IMR-90 (cell line): ENCODE data around the gene ANP32A. TPM values are rescaled to one million over a fixed set of nuclear protein-coding genes. Genes with fewer than 3 reads are reported as not detected.

ENCODE experiments used
- ATAC-seq: fragments of 200-7000 bp; cut with Tn5 transposase; 2 replicates; pipeline ENCODE4 v1.9.1; 2020; ENCODE audit warnings: low read depth, mild to moderate bottlenecking, moderate library complexity
- BruUV-seq: library from RNA; stranded (reverse); fragments of 400-500 nt; replicated peaks from 2 replicates; lab custom pipeline; 2021; lab: Mats Ljungman, UMichigan
- CTCF ChIA-PET: fragments of 300-600 bp; formaldehyde crosslinking; extraction: SDS; loops from one replicate; lab custom pipeline; 2021; ENCODE audit warnings: antibody characterized with exemption; lab: Yijun Ruan, JAX
- POLR2A ChIA-PET: fragments of 300-600 bp; sonication (Branson Sonifier 250); formaldehyde crosslinking; loops from one replicate; lab custom pipeline; 2022; ENCODE audit warnings: antibody characterized with exemption; ENCODE audit not compliant: unreplicated experiment; lab: Charles Lee
- DNase-seq: peaks from one replicate; pipeline ENCODE4 v3.0.0; 2013
- H2AFZ ChIP-seq: replicated peaks from 2 replicates; pipeline ENCODE3; 2013; ENCODE audit warnings: low read length, mild to moderate bottlenecking; ENCODE audit not compliant: poor library complexity
- H2AK5ac ChIP-seq: 2 replicates; pipeline ENCODE4 v1.6.1; 2013; ENCODE audit warnings: low read depth, low read length, inconsistent platforms
- H2AK9ac ChIP-seq: replicated peaks from 2 replicates; pipeline ENCODE3; 2013; ENCODE audit warnings: mild to moderate bottlenecking, low read depth, low read length, moderate library complexity; ENCODE audit not compliant: poor library complexity
- H2BK120ac ChIP-seq: 2 replicates; pipeline ENCODE4 v1.6.1; 2013; ENCODE audit warnings: low read depth, low read length, inconsistent platforms
- H2BK15ac ChIP-seq: 3 replicates; pipeline ENCODE4 v1.6.1; 2013; ENCODE audit warnings: low read depth, low read length, inconsistent platforms
- H2BK20ac ChIP-seq: 2 replicates; pipeline ENCODE4 v1.6.1; 2013; ENCODE audit warnings: low read depth, mild to moderate bottlenecking, inconsistent platforms, low read length, moderate library complexity
- H2BK5ac ChIP-seq: 2 replicates; pipeline ENCODE4 v1.6.1; 2013; ENCODE audit warnings: mild to moderate bottlenecking, low read depth, low read length, inconsistent platforms; ENCODE audit not compliant: poor library complexity, severe bottlenecking
- H3K14ac ChIP-seq: replicated peaks from 2 replicates; pipeline ENCODE4 v1.6.1; 2013; ENCODE audit warnings: low read depth, low read length, inconsistent platforms
- H3K18ac ChIP-seq: 2 replicates; pipeline ENCODE4 v1.6.1; 2013; ENCODE audit warnings: low read depth, low read length, control low read depth
- H3K23ac ChIP-seq: 2 replicates; pipeline ENCODE4 v1.6.1; 2013; ENCODE audit warnings: low read depth, low read length, inconsistent platforms
- H3K27ac ChIP-seq: 2 replicates; pipeline ENCODE4 v1.5.1; 2013; ENCODE audit warnings: mild to moderate bottlenecking, control low read depth, low read length; ENCODE audit not compliant: insufficient read depth
- H3K27me3 ChIP-seq: 2 replicates; pipeline ENCODE4 v1.6.1; 2013; ENCODE audit warnings: low read length; ENCODE audit not compliant: control insufficient read depth, insufficient read depth
- H3K36me3 ChIP-seq: 2 replicates; pipeline ENCODE4 v1.6.1; 2013; ENCODE audit warnings: low read length, mixed read lengths; ENCODE audit not compliant: control insufficient read depth, insufficient read depth
- H3K4ac ChIP-seq: 2 replicates; pipeline ENCODE4 v1.6.1; 2013; ENCODE audit warnings: low read depth, low read length, inconsistent platforms
- H3K4me1 ChIP-seq: 2 replicates; pipeline ENCODE4 v1.6.1; 2013; ENCODE audit warnings: low read length, mixed read lengths; ENCODE audit not compliant: control insufficient read depth, insufficient read depth
- H3K4me2 ChIP-seq: 2 replicates; pipeline ENCODE4 v1.6.1; 2013; ENCODE audit warnings: low read depth, mild to moderate bottlenecking, control low read depth, low read length, moderate library complexity
- H3K4me3 ChIP-seq: 2 replicates; pipeline ENCODE4 v1.5.1; 2013; ENCODE audit warnings: low read depth, mild to moderate bottlenecking, control low read depth, low read length, moderate library complexity; ENCODE audit not compliant: insufficient read depth
- H3K56ac ChIP-seq: 2 replicates; pipeline ENCODE4 v1.6.1; 2013; ENCODE audit warnings: low read length, inconsistent platforms; ENCODE audit not compliant: insufficient read depth; ENCODE audit errors: extremely low read depth
- H3K79me1 ChIP-seq, 2 experiments: 2 replicates each; pipeline ENCODE4 v1.6.1; 2013; ENCODE audit warnings: low read length in 2 of 2, inconsistent platforms in 1 of 2, low read depth in 1 of 2
- H3K9ac ChIP-seq: 2 replicates; pipeline ENCODE4 v1.6.1; 2013; ENCODE audit warnings: low read depth, low read length, control low read depth
- H3K9me1 ChIP-seq: 2 replicates; pipeline ENCODE4 v1.6.1; 2013; ENCODE audit warnings: low read length, inconsistent platforms; ENCODE audit not compliant: insufficient read depth
- H3K9me3 ChIP-seq: 2 replicates; pipeline ENCODE4 v1.6.1; 2013; ENCODE audit warnings: low read length; ENCODE audit not compliant: control insufficient read depth, insufficient read depth
- H4K20me1 ChIP-seq: 2 replicates; pipeline ENCODE4 v1.6.1; 2013; ENCODE audit warnings: low read length, inconsistent platforms; ENCODE audit not compliant: insufficient read depth
- H4K5ac ChIP-seq: 2 replicates; pipeline ENCODE4 v1.6.1; 2013; ENCODE audit warnings: mild to moderate bottlenecking, low read depth, low read length, control low read depth
- H4K8ac ChIP-seq, 2 experiments: 2 replicates each; pipeline ENCODE4 v1.6.1; 2013; ENCODE audit warnings: low read depth in 2 of 2, low read length in 2 of 2, control low read depth in 1 of 2, inconsistent platforms in 1 of 2
- H4K91ac ChIP-seq: 2 replicates; pipeline ENCODE4 v1.6.1; 2013; ENCODE audit warnings: low read depth, low read length, inconsistent platforms; ENCODE audit not compliant: insufficient read depth
- CHD1 ChIP-seq: IDR thresholded peaks from 2 replicates; pipeline ENCODE4 v1.6.1; 2012; ENCODE audit warnings: low read depth, low read length, improper control_type of control experiment
- CTCF ChIP-seq: conservative IDR thresholded peaks from 2 replicates; pipeline ENCODE4 v1.5.1; 2012; ENCODE audit warnings: mild to moderate bottlenecking, low read depth, low read length, improper control_type of control experiment
- MAZ ChIP-seq: IDR thresholded peaks from 2 replicates; pipeline ENCODE4 v1.6.1; 2012; ENCODE audit warnings: low read depth, mild to moderate bottlenecking, low read length, improper control_type of control experiment, moderate library complexity, borderline replicate concordance
- RAD21 ChIP-seq: IDR thresholded peaks from 2 replicates; pipeline ENCODE4 v1.6.1; 2012; ENCODE audit warnings: low read length, improper control_type of control experiment
- SMC3 ChIP-seq: fragments of 150-350 bp; IDR thresholded peaks from 2 replicates; pipeline ENCODE4 v1.6.1; 2016; ENCODE audit warnings: low read depth, mild to moderate bottlenecking, antibody characterized with exemption, low read length, moderate library complexity
- whole genome bisulfite sequencing, 2 experiments: methylation state at CpG; one replicate each; pipeline versions ENCODE4 v1.1.5 to v1.1.7; 2013; ENCODE audit warnings: missing lambda C conversion rate in 2 of 2; ENCODE audit not compliant: insufficient read length in 1 of 2; ENCODE audit errors: extremely low coverage in 2 of 2; 5-methylcytosine and 5-hydroxymethylcytosine counted together
- dilution Hi-C: fragments of 300-500 bp; cut with HindIII; formaldehyde crosslinking; loops from one replicate; pipeline ENCODE4 v1.14.3; 2018; ENCODE audit warnings: low sequenced_read_pairs; ENCODE audit not compliant: unreplicated experiment
- in situ Hi-C: fragments of 300-500 bp; cut with MboI; formaldehyde crosslinking; loops from 3 replicates; pipeline ENCODE4 v1.14.3; 2019; ENCODE audit warnings: low sequenced_read_pairs, inconsistent platforms, mixed read lengths
- intact Hi-C: fragments of 100-400 bp; cut with micrococcal nuclease; formaldehyde crosslinking; loops from 2 replicates; pipeline ENCODE4 v1.10.0; 2022
- polyA plus RNA-seq, 3 experiments: library from polyadenylated mRNA; depleted of rRNA; stranded (reverse); fragments of >200 nt; gene quantifications; 2 replicates each; pipeline ENCODE4 v1.2.3, GENCODE V29; 2012; ENCODE audit warnings: low replicate concordance in 1 of 3
- total RNA-seq: library from RNA; depleted of rRNA; stranded (reverse); fragments of >200 nt; gene quantifications from 2 replicates; pipeline ENCODE4 v1.2.3, GENCODE V29; 2012

ANP32A gene
- total and polyA plus RNA-seq, 2 of the 4 experiments (the other 2 are of a cell fraction), result 62.4 to 72.8 TPM

GRCh38 chr15:68730471-68730919 is 90.2 kb downstream of the ANP32A start:
- no TSS peak for BruUV-seq
- POLR2A ChIA-PET, result no interaction called here
- in situ Hi-C loops, result loop anchor here (5.0 to 10.0 kb wide), 2 partner anchors 64 to 147 kb away; no protein-coding TSS in a partner anchor

More at GRCh38 chr15:68730471-68730919, 90.2 kb downstream of the ANP32A start:
- Histone ChIP-seq H3K9ac (no peak overlapping the region), H3K4me3 (no peak overlapping the region), H2BK120ac (no peak overlapping the region), H3K18ac (no peak overlapping the region), H3K9me1 (0 out of 2 replicates have a peak, but pooled peaks cover 3% of the 10 kb centered on the region), H4K20me1 (no peaks in the 10 kb centered on the region), H3K27me3 (peaks cover 19% of the 10 kb centered on the region), H2AK5ac (no peak overlapping the region), H3K56ac (no peak overlapping the region), H2BK20ac (no peak overlapping the region), H2BK15ac (no peak overlapping the region), H3K9me3 (no peaks in the 10 kb centered on the region), H3K27ac (no peak overlapping the region), H3K14ac (no peak overlapping the region), H3K4me2 (no peak overlapping the region), H3K36me3 (no peaks in the 10 kb centered on the region), H4K5ac (no peak overlapping the region), H4K91ac (no peak overlapping the region), H2AFZ (no peak overlapping the region), H3K23ac (no peak overlapping the region), H3K79me1 (no peaks in the 10 kb centered on the region), H2AK9ac (peak overlapping the region; percentile 3), H4K8ac (no peak overlapping the region), H2BK5ac (no peak overlapping the region), H3K4me1 (peaks cover 5% of the 10 kb centered on the region), H3K4ac (no peak overlapping the region)
- ATAC-seq (peak; percentile 65), DNase-seq (peak; percentile 51)
- dilution Hi-C loops, result no loop called here
- WGBS, 2 experiments, result no CpG with 5 or more reads among the region's 6 CpGs
- TF ChIP-seq RAD21 (peak; percentile 63), MAZ (no peak), CTCF (peak; percentile 52), SMC3 (peak; percentile 66), CHD1 (no peak)
- intact Hi-C loops, result loop anchor here (1.0 to 5.0 kb wide), 3 partner anchors 92 to 194 kb away; partner anchors contain the start of gene ANP32A
- CTCF ChIA-PET, result no interaction called here
